PC-3 (cell line): Measurements from ENCODE around the gene CD151.

Source experiments
- CTCF ChIP-seq: fragments of 300-600 bp; sonication (generic); conservative IDR thresholded peaks from 2 replicates; pipeline ENCODE4 v1.5.1; 2017; ENCODE audit warnings: antibody characterized with exemption, low read depth, mild to moderate bottlenecking, low read length
- EZH2phosphoT487 ChIP-seq: fragments of 300-600 bp; sonication (generic); IDR thresholded peaks from 2 replicates; pipeline ENCODE4 v1.6.1; 2018; ENCODE audit warnings: mild to moderate bottlenecking, antibody characterized with exemption, low read length, borderline replicate concordance

- no peak for TF ChIP-seq CTCF
- TF ChIP-seq EZH2phosphoT487, result no peak
Observed at GRCh38 chr11:824292-824880, 8.4 kb upstream of the CD151 start.
